GM13976 (cell line): ENCODE data around the gene METTL25B.

Source experiments
- DNase-seq: peaks from one replicate; pipeline ENCODE4 v3.0.0; 2012; ENCODE audit warnings: low spot score
- in situ Hi-C: fragments of 300-500 bp; cut with MboI; formaldehyde crosslinking; loops from one replicate; pipeline ENCODE4 v1.12.0; 2022; ENCODE audit warnings: low sequenced_read_pairs, mixed read lengths, inconsistent platforms; ENCODE audit not compliant: unreplicated experiment
- TF ChIP-seq, protein P1 (sequence below): IDR thresholded peaks from 2 replicates; pipeline ENCODE4 v1.5.1; 2012; ENCODE audit warnings: borderline replicate concordance, mild to moderate bottlenecking; ENCODE audit not compliant: insufficient read depth; ENCODE audit errors: extremely low read depth, missing control alignments, control extremely low read depth

Gene METTL25B

GRCh38 chr1:156709757-156710489, 18.3 kb upstream of the METTL25B start:
- in situ Hi-C loops: no loop called here
- TF ChIP-seq, protein P1, sequence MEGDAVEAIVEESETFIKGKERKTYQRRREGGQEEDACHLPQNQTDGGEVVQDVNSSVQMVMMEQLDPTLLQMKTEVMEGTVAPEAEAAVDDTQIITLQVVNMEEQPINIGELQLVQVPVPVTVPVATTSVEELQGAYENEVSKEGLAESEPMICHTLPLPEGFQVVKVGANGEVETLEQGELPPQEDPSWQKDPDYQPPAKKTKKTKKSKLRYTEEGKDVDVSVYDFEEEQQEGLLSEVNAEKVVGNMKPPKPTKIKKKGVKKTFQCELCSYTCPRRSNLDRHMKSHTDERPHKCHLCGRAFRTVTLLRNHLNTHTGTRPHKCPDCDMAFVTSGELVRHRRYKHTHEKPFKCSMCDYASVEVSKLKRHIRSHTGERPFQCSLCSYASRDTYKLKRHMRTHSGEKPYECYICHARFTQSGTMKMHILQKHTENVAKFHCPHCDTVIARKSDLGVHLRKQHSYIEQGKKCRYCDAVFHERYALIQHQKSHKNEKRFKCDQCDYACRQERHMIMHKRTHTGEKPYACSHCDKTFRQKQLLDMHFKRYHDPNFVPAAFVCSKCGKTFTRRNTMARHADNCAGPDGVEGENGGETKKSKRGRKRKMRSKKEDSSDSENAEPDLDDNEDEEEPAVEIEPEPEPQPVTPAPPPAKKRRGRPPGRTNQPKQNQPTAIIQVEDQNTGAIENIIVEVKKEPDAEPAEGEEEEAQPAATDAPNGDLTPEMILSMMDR: no peak
- no peak for DNase-seq

DNA sequence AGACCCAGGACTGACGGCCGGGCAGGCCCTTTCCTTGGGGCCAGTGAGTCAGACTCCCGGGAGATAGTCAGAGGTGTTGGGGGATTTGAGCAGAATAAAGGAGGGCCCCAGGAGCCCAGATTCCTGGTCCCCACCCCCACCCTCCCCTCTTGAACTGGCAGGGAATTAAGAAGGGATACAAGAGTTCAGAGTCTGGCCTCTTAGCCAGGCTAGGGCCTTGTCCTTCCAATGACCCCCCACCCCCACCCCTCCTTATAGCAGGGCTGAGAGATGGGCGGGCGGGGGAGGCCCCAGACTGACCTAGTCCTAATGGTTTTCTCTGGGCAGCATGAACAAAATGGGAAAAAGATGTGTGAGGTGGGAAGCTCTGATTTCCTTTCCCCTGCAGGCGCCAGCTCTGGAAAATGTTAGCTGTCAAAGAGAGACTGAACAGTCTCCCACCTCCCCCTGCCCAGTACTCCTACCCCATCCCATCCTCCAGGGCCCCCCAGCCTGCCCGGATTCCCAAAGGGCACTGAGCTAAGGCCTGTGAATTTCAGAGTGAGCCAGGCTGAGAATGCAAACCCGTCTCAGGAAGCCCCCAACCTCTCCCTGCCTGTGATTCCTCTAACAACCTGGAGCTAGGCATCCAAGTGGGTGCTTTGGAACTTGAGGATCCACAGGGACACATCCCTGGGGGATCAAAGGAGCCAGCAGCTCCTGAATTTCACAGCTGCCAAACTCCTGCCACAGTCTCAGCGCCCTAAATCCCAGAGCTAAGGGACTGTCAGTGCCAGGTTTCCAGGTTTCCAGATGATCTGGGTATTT, 17.1 kb upstream of the METTL25B start:
- in situ Hi-C loops: no loop called here
- no peak for DNase-seq
- TF ChIP-seq, protein P1: no peak

DNA sequence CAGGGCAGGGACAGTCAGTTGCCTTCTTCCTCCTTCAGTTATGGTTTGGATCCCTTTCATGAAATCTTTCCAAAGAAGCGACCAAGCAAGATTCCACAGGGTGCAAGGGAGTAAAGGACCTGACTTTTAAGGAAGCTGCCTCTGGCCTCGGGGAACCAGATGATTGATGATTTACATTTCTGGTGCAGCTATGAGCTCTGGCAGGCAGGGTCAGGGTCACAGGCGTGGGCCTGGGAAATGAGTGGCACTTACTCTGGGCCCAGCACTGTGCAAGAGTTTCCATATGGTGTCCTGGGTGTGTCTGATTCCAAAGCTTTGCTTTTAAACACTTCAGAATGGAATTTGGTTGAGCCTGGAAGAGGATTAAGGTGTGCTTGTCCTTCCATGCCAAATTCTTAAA, 15.6 kb upstream of the METTL25B start:
- in situ Hi-C loops: no loop called here
- DNase-seq: no peak
- TF ChIP-seq, protein P1: no peak

DNA sequence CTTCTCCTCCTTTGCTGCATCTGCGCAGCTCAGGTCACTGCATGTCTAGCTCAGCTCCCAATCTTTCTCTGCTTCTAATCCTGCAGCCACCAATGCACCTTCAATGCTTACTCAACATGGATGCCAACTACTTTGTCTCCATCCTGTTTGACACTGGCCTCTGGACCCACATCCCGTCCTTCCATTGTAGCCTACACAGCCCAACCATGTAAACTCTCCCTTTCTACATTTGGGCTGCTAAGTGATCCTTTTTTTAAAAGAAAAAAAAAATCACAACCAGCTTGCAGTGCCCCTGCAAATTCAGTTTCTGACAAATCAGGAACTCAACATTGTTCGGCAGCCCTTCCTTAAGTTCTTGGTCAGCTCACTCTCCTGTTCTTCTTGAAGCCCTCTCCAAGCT, 13.4 kb upstream of the METTL25B start:
- in situ Hi-C loops: no loop called here

DNA sequence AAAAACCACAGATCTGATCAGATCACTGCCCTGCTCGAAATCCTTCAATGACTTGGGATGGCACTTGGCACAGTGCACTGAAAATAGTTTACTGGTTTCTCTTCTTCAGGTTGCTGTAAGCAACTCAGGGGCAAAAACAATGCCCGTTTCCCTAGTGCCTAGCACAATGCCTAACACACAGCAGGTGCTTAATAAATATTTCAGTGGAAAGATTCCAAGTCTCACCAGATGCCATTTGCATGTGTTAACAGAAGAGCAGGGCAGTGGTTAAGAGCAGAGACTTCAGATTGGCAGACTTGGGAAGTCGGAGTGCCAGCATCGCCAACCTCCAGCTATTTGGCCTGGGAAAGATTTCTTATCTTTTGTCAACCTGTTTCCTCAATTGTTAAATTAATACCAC, 10.9 kb upstream of the METTL25B start:
- no peak for DNase-seq
- TF ChIP-seq, protein P1: no peak
- in situ Hi-C loops: no loop called here

More for the DNA sequence above, 13.4 kb upstream of the METTL25B start:
- DNase-seq: no peak
- TF ChIP-seq, protein P1: no peak

DNA sequence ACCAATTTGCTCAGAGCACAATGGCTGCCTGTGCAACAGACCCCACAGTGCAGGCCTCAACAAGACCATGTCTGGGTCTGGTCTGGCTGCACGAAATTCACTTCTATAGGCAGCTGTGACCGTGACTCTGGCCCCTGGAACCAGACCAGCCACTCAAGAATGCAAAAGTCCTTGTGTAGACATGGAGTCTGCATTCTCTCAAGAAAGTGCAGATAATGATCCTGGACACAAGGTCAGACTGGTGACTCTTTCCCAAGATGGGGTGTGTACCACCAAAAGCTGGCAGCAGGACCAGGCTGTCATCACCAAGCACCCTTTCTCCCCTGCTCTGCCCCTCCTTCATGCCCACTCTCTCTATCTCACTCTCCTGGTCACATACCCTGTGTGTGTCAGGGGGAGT, 7.1 kb upstream of the METTL25B start:
- in situ Hi-C loops: no loop called here
- DNase-seq: no peak
- TF ChIP-seq, protein P1: no peak
